Measurements from ENCODE around the gene MEI1. TPM values are rescaled to one million over a fixed set of nuclear protein-coding genes. Genes with fewer than 3 reads are reported as not detected.

The MEI1 gene
- polyA plus RNA-seq, 1 donor from 2014 or later = not detected

- Histone ChIP-seq H2AFZ (ENCODE audit: low read depth, low read length) (no peak overlapping the region), H3K9me2 (ENCODE audit: insufficient read depth, low read length) (no peaks in the 10 kb centered on the region), H3K27ac (ENCODE audit: low read length) (no peak overlapping the region), H4K20me1 (ENCODE audit: insufficient read depth) (no peaks in the 10 kb centered on the region), H3K4me2 (ENCODE audit: low read length) (no peak overlapping the region), H3K4me3 (ENCODE audit: low read length) (no peak overlapping the region), H3K27me3 (ENCODE audit: insufficient read depth, low read depth, low read length) (no peaks in the 10 kb centered on the region), H3K79me2 (replicated peaks; ENCODE audit: insufficient read depth, low read length) (no peaks in the 10 kb centered on the region), H3K9ac (ENCODE audit: low read length) (no peak overlapping the region), H3F3A (ENCODE audit: insufficient read depth, low read length, poor library complexity, severe bottlenecking) (no peaks in the 10 kb centered on the region), H3K36me3 (ENCODE audit: insufficient read depth, low read length) (no peaks in the 10 kb centered on the region), H3K9me3 (ENCODE audit: low read length) (no peaks in the 10 kb centered on the region)
- TF ChIP-seq TAF1 (IDR thresholded peaks at IDR 0.05; ENCODE audit: low read depth) (no peak), POLR2AphosphoS5 (IDR thresholded peaks at IDR 0.05) (no peak), EZH2 (IDR thresholded peaks at IDR 0.05; ENCODE audit: borderline replicate concordance, insufficient read depth, low read length, poor library complexity, severe bottlenecking) (no peak), SMC3 (conservative IDR thresholded peaks at IDR 0.05; ENCODE audit: poor library complexity) (no peak), REST (IDR thresholded peaks at IDR 0.05; ENCODE audit: borderline replicate concordance) (no peak), CTCF (IDR thresholded peaks at IDR 0.05; ENCODE audit: poor library complexity, severe bottlenecking) (no peak), MXI1 (conservative IDR thresholded peaks at IDR 0.05; ENCODE audit: poor library complexity, severe bottlenecking) (no peak), RAD21 (conservative IDR thresholded peaks at IDR 0.05) (no peak), EP300 (conservative IDR thresholded peaks at IDR 0.05; ENCODE audit: poor library complexity, severe bottlenecking) (no peak)
These were observed 23.2 kb downstream of the MEI1 start for GRCh38 chr22:41722496-41722895.

- TF ChIP-seq EP300 (conservative IDR thresholded peaks at IDR 0.05; ENCODE audit: poor library complexity, severe bottlenecking) = no peak
- no peak for TF ChIP-seq RAD21 (conservative IDR thresholded peaks at IDR 0.05)
- TF ChIP-seq CTCF (IDR thresholded peaks at IDR 0.05; ENCODE audit: poor library complexity, severe bottlenecking) = no peak
- TF ChIP-seq SMC3 (conservative IDR thresholded peaks at IDR 0.05; ENCODE audit: poor library complexity) = no peak
- no peak for TF ChIP-seq TAF1 (IDR thresholded peaks at IDR 0.05; ENCODE audit: low read depth)
- no peak for TF ChIP-seq EZH2 (IDR thresholded peaks at IDR 0.05; ENCODE audit: borderline replicate concordance, insufficient read depth, low read length, poor library complexity, severe bottlenecking)
- no peak for TF ChIP-seq MXI1 (conservative IDR thresholded peaks at IDR 0.05; ENCODE audit: poor library complexity, severe bottlenecking)
- TF ChIP-seq POLR2AphosphoS5 (IDR thresholded peaks at IDR 0.05) = no peak
- no peak for TF ChIP-seq REST (IDR thresholded peaks at IDR 0.05; ENCODE audit: borderline replicate concordance)
These were observed 26.3 kb downstream of the MEI1 start for GRCh38 chr22:41725510-41726110.

More at GRCh38 chr22:41725510-41726110, 26.3 kb downstream of the MEI1 start:
- Histone ChIP-seq H3K79me2 (replicated peaks; ENCODE audit: insufficient read depth, low read length) (no peaks in the 10 kb centered on the region), H3K9me2 (ENCODE audit: insufficient read depth, low read length) (no peaks in the 10 kb centered on the region), H3F3A (ENCODE audit: insufficient read depth, low read length, poor library complexity, severe bottlenecking) (no peaks in the 10 kb centered on the region), H3K9me3 (ENCODE audit: low read length) (no peaks in the 10 kb centered on the region), H3K9ac (ENCODE audit: low read length) (no peak overlapping the region), H3K27me3 (ENCODE audit: insufficient read depth, low read depth, low read length) (no peaks in the 10 kb centered on the region), H3K36me3 (ENCODE audit: insufficient read depth, low read length) (no peaks in the 10 kb centered on the region), H3K4me3 (ENCODE audit: low read length) (no peak overlapping the region), H4K20me1 (ENCODE audit: insufficient read depth) (no peaks in the 10 kb centered on the region), H3K27ac (ENCODE audit: low read length) (no peak overlapping the region), H2AFZ (ENCODE audit: low read depth, low read length) (no peak overlapping the region), H3K4me2 (ENCODE audit: low read length) (no peak overlapping the region)
